ENCODE data around the gene GDPD1. TPM values are rescaled to one million over a fixed set of nuclear protein-coding genes. Genes with fewer than 3 reads are reported as not detected.

GDPD1 gene
- total RNA-seq, 1 experiment from 2014 or later, result 2.6 TPM

GRCh38 chr17:59234631-59235030 lies 14.3 kb downstream of the GDPD1 start:
- TF ChIP-seq CTCF (conservative IDR thresholded peaks at IDR 0.05), result no peak
- Histone ChIP-seq H3K27me3 (ENCODE audit: insufficient read depth, low read length) (no peaks in the 10 kb centered on the region), H4K20me1 (ENCODE audit: control insufficient read depth, insufficient read depth, insufficient read length) (no peaks in the 10 kb centered on the region), H3T11ph (ENCODE audit: low read length) (no peak overlapping the region), H4K5ac (ENCODE audit: insufficient read length, low read depth, low read length) (no peak overlapping the region), H3K14ac (ENCODE audit: insufficient read depth, low read length) (no peak overlapping the region), H3K79me1 (ENCODE audit: insufficient read depth, low read depth, low read length, poor library complexity, severe bottlenecking) (no peaks in the 10 kb centered on the region), H2BK20ac (ENCODE audit: low read depth, low read length, poor library complexity, severe bottlenecking) (no peak overlapping the region), H3K4me2 (ENCODE audit: insufficient read depth, insufficient read length, low read length) (no peak overlapping the region), H4K91ac (ENCODE audit: insufficient read length, low read depth, low read length) (no peak overlapping the region), H2BK5ac (ENCODE audit: insufficient read length, low read length) (no peak overlapping the region), H2BK12ac (ENCODE audit: insufficient read length, low read depth, low read length) (no peak overlapping the region), H4K8ac (replicated peaks; ENCODE audit: insufficient read length, low read depth, low read length) (no peak overlapping the region), H3K79me2 (ENCODE audit: insufficient read depth, low read length) (no peaks in the 10 kb centered on the region), H3K4me1 (ENCODE audit: insufficient read depth, low read length) (no peaks in the 10 kb centered on the region), H3K27ac (ENCODE audit: insufficient read length, low read depth, low read length) (no peak overlapping the region), H3K23ac (ENCODE audit: insufficient read length, low read depth, low read length) (no peak overlapping the region), H3K4ac (ENCODE audit: low read depth, low read length) (no peak overlapping the region), H3K56ac (ENCODE audit: insufficient read length, low read depth, low read length) (no peak overlapping the region), H3K9ac (ENCODE audit: extremely low read depth, insufficient read length, low read length) (no peak overlapping the region), H2AFZ (ENCODE audit: low read length) (no peak overlapping the region), H3K23me2 (ENCODE audit: insufficient read length, low read depth, low read length, poor library complexity, severe bottlenecking) (no peaks in the 10 kb centered on the region), H2AK5ac (ENCODE audit: insufficient read length, low read length) (no peak overlapping the region), H2BK15ac (ENCODE audit: low read depth, low read length) (no peak overlapping the region), H3K9me3 (ENCODE audit: control insufficient read depth, low read depth, low read length) (no peaks in the 10 kb centered on the region), H3K18ac (ENCODE audit: insufficient read length, low read depth, low read length) (no peak overlapping the region), H2BK120ac (ENCODE audit: low read depth, low read length, poor library complexity, severe bottlenecking) (no peak overlapping the region)
- Mint-ChIP-seq H3K4me1 (no peaks in the 10 kb centered on the region), H3K36me3 (ENCODE audit: insufficient read depth in 1 of 3, low read depth in 3 of 3) (no peaks in the 10 kb centered on the region; a peak in 1 of 7 replicates), H3K4me3 (no peak overlapping the region), H3K27me3 (ENCODE audit: low read depth) (no peaks in the 10 kb centered on the region), H3K27ac (no peak overlapping the region), H3K9me3 (no peaks in the 10 kb centered on the region)
- DNase-seq, result no peak
